ENCODE data around the gene C11orf42. TPM values are rescaled to one million over a fixed set of nuclear protein-coding genes. Genes with fewer than 3 reads are reported as not detected.

The C11orf42 gene
- total and polyA plus RNA-seq, 3 donors from 2014 or later, result 10.1 to 38.5 (median 28.9) TPM

- DNase-seq, result no peak
- H3K27ac ChIP-seq, result peak overlapping the region; percentile 66 to 77
- peaks cover 23% of the 10 kb centered on the region for H3K4me1 ChIP-seq
- WGBS, 2 donors, result 76 to 92% methylated on average over 1 of the region's 1 CpG
- no peaks in the 10 kb centered on the region for H3K27me3 ChIP-seq
- no peak overlapping the region for H3K4me3 ChIP-seq
- TF ChIP-seq CTCF (IDR thresholded peaks at IDR 0.05) (no peak), POLR2A (IDR thresholded peaks at IDR 0.05) (no peak)
- H3K36me3 ChIP-seq (ENCODE audit: low read depth, missing control alignments), result no peaks in the 10 kb centered on the region
- intact Hi-C loops (cut with DNase I; ENCODE audit: low total_unique reads), result no loop called here
- no peaks in the 10 kb centered on the region for H3K9me3 ChIP-seq
Observed at GRCh38 chr11:6253197-6253596, 47.8 kb downstream of the C11orf42 start.

GRCh38 chr11:6258141-6258540 lies 52.8 kb downstream of the C11orf42 start:
- no peaks in the 10 kb centered on the region for H3K36me3 ChIP-seq (ENCODE audit: low read depth, missing control alignments)
- intact Hi-C loops (cut with DNase I; ENCODE audit: low total_unique reads), result no loop called here
- peaks cover 12% of the 10 kb centered on the region for H3K4me1 ChIP-seq
- no peak for TF ChIP-seq POLR2A (IDR thresholded peaks at IDR 0.05)
- TF ChIP-seq CTCF (IDR thresholded peaks at IDR 0.05), result no peak
- no peak overlapping the region for H3K27ac ChIP-seq
- H3K4me3 ChIP-seq, result no peak overlapping the region
- no peak for DNase-seq
- H3K27me3 ChIP-seq, result no peaks in the 10 kb centered on the region
- 78 to 82% methylated on average over 3 of the region's 3 CpGs for WGBS, 2 donors
- no peaks in the 10 kb centered on the region for H3K9me3 ChIP-seq

DNA sequence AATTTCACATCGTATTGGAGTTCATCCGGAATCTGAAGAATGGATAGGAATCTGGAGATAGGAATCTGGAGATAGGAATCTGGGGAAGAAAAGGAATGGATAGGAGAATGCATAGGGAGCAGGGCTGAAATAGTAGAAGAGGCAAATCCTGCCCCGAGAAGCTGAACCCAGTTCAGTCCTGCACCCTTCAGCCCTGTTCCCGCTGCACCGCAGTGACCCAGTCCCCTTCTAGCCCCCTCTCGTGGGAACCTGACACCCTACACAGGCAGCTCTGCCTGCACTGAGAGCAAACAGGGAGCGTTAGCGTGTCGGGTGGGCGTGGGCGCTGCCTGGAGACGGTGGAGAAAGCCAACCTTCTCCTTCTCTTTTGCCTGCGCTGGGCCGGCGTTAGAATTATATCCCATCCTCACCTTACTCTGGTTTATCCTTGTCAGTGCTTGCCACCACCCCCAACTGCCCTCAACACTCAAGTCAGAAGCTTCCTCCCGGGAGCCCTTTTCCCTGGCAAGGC lies 53.3 kb downstream of the C11orf42 start:
- intact Hi-C loops (cut with DNase I; ENCODE audit: low total_unique reads), result no loop called here

DNA sequence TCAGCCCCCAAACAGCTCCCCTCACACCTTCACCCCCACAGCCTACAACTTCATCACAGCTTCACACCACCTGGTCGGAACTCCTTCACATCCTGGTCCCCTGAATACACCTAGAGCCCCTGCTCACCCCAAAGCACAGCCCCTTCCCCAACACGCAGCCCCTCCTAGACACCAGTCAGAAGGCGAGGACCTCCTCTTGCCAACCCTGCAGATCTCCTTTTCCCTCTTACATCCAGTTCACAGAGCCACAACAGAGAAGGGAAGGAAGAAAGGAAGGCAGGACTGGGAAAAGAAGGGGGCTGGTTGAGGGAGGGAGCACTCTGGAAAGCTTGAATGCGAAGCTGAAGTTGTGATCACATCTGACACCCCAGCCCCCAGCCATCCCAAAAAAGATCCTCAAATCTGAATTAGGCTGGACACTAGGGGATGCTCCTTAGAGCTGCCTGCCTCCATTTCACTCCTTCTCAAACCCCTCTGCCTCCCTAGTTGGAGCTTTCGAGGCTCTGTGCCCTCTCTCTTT lies 54.9 kb downstream of the C11orf42 start:
- no peak overlapping the region for H3K4me3 ChIP-seq

More for the DNA sequence above, 53.3 kb downstream of the C11orf42 start:
- Histone ChIP-seq H3K36me3 (ENCODE audit: low read depth, missing control alignments) (no peaks in the 10 kb centered on the region), H3K27me3 (no peaks in the 10 kb centered on the region), H3K4me3 (peak overlapping the region in 1 of 2 donors; percentile 51), H3K4me1 (peaks cover 12% of the 10 kb centered on the region), H3K27ac (no peak overlapping the region), H3K9me3 (no peaks in the 10 kb centered on the region)
- TF ChIP-seq POLR2A (IDR thresholded peaks at IDR 0.05), result no peak
- TF ChIP-seq CTCF (IDR thresholded peaks at IDR 0.05), result no peak
- 10% methylated on average over 16 of the region's 16 CpGs for WGBS, 2 donors
- no peak for DNase-seq

More for the DNA sequence above, 54.9 kb downstream of the C11orf42 start:
- WGBS, 2 donors, result 43 to 60% methylated on average over 5 of the region's 5 CpGs
- Histone ChIP-seq H3K4me1 (peaks cover 12% of the 10 kb centered on the region), H3K27me3 (no peaks in the 10 kb centered on the region), H3K36me3 (ENCODE audit: low read depth, missing control alignments) (no peaks in the 10 kb centered on the region), H3K9me3 (no peaks in the 10 kb centered on the region), H3K27ac (no peak overlapping the region)
- DNase-seq, result no peak
- intact Hi-C loops (cut with DNase I; ENCODE audit: low total_unique reads), result no loop called here
- TF ChIP-seq POLR2A (IDR thresholded peaks at IDR 0.05), result no peak

Other genes with a start within 250 kb of the C11orf42 start
- not detected for gene OR56A5, start 237.1 kb upstream of the C11orf42 start, total RNA-seq
- gene OR56A5, start 237.1 kb upstream of the C11orf42 start, polyA plus RNA-seq (ENCODE audit: insufficient read depth, low read depth, low replicate concordance), result not detected
- under 1 TPM in 1 of 2 donors, not detected in 1; 0.79 TPM for gene OR52L1, start 218.6 kb upstream of the C11orf42 start, total RNA-seq
- not detected for gene OR52L1, start 218.6 kb upstream of the C11orf42 start, polyA plus RNA-seq (ENCODE audit: insufficient read depth, low read depth, low replicate concordance)
- under 1 TPM in 1 of 2 donors, not detected in 1; 0.55 TPM for gene OR56A4, start 198.6 kb upstream of the C11orf42 start, total RNA-seq
- not detected for gene OR56A4, start 198.6 kb upstream of the C11orf42 start, polyA plus RNA-seq (ENCODE audit: insufficient read depth, low read depth, low replicate concordance)
- gene OR56A1, start 174.8 kb upstream of the C11orf42 start, total RNA-seq, result under 1 TPM; 0.06 to 0.16 TPM
- gene OR56A1, start 174.8 kb upstream of the C11orf42 start, polyA plus RNA-seq (ENCODE audit: insufficient read depth, low read depth, low replicate concordance), result not detected
- gene OR56B4, start 97.9 kb upstream of the C11orf42 start, total RNA-seq, result not detected
- gene OR56B4, start 97.9 kb upstream of the C11orf42 start, polyA plus RNA-seq (ENCODE audit: insufficient read depth, low read depth, low replicate concordance), result not detected
- under 1 TPM in 1 of 2 donors, not detected in 1; 0.68 TPM for gene OR52B2, start 35.2 kb upstream of the C11orf42 start, total RNA-seq
- not detected for gene OR52B2, start 35.2 kb upstream of the C11orf42 start, polyA plus RNA-seq (ENCODE audit: insufficient read depth, low read depth, low replicate concordance)
- gene OR52W1, start 6.3 kb upstream of the C11orf42 start, total RNA-seq, result not detected
- not detected for gene OR52W1, start 6.3 kb upstream of the C11orf42 start, polyA plus RNA-seq (ENCODE audit: insufficient read depth, low read depth, low replicate concordance)
- gene FHIP1B, start 29.1 kb downstream of the C11orf42 start, total RNA-seq, result 100 to 1,000 TPM; 134 to 156 TPM
- 98.3 TPM for gene FHIP1B, start 29.1 kb downstream of the C11orf42 start, polyA plus RNA-seq (ENCODE audit: insufficient read depth, low read depth, low replicate concordance)
- 1 to 10 TPM; 7.9 to 9.1 TPM for gene CNGA4, start 33.5 kb downstream of the C11orf42 start, total RNA-seq
- gene CNGA4, start 33.5 kb downstream of the C11orf42 start, polyA plus RNA-seq (ENCODE audit: insufficient read depth, low read depth, low replicate concordance), result 14.4 TPM
- under 1 TPM; 0.37 to 0.63 TPM for gene CCKBR, start 54.3 kb downstream of the C11orf42 start, total RNA-seq
- gene CCKBR, start 54.3 kb downstream of the C11orf42 start, polyA plus RNA-seq (ENCODE audit: insufficient read depth, low read depth, low replicate concordance), result 0.47 TPM
- gene CAVIN3, start 114.9 kb downstream of the C11orf42 start, total RNA-seq, result 100 to 1,000 TPM; 103 to 177 TPM
- 237 TPM for gene CAVIN3, start 114.9 kb downstream of the C11orf42 start, polyA plus RNA-seq (ENCODE audit: insufficient read depth, low read depth, low replicate concordance)
- gene SMPD1, start 184.9 kb downstream of the C11orf42 start, total RNA-seq, result 10 to 100 TPM; 30.4 to 41.2 TPM
- gene SMPD1, start 184.9 kb downstream of the C11orf42 start, polyA plus RNA-seq (ENCODE audit: insufficient read depth, low read depth, low replicate concordance), result 27.4 TPM
- gene APBB1, start 213.5 kb downstream of the C11orf42 start, total RNA-seq, result 10 to 100 TPM; 42.6 to 57.3 TPM
- gene APBB1, start 213.5 kb downstream of the C11orf42 start, polyA plus RNA-seq (ENCODE audit: insufficient read depth, low read depth, low replicate concordance), result 43.7 TPM
- gene HPX, start 235.4 kb downstream of the C11orf42 start, total RNA-seq, result 1 to 10 TPM; 2.7 to 4.2 TPM
- gene HPX, start 235.4 kb downstream of the C11orf42 start, polyA plus RNA-seq (ENCODE audit: insufficient read depth, low read depth, low replicate concordance), result 3.1 TPM

All from testis (tissue), 3 donors.